GM18867 (cell line): Measurements from ENCODE around the gene GPC6.
A peak's percentile ranks its signal among the peaks of the same experiment; 100 is the strongest.

Experiments used
- ATAC-seq: cut with Tn5 transposase; IDR thresholded peaks from one replicate; pipeline ENCODE4 v1.9.1; 2021; ENCODE audit warnings: mild to moderate bottlenecking, moderate library complexity; ENCODE audit not compliant: unreplicated experiment

GPC6 gene

GRCh38 chr13:94415500-94416237, 1189.1 kb downstream of the GPC6 start:
- no peak for ATAC-seq

GRCh38 chr13:94416454-94417080, 1190.0 kb downstream of the GPC6 start:
- no peak for ATAC-seq

- no peak for ATAC-seq
Observed at GRCh38 chr13:94417294-94417693, 1190.7 kb downstream of the GPC6 start.

GRCh38 chr13:94419304-94419924, 1192.8 kb downstream of the GPC6 start:
- peak; percentile 68 for ATAC-seq

- ATAC-seq, result no peak
Observed at GRCh38 chr13:94419925-94420305, 1193.3 kb downstream of the GPC6 start.

- ATAC-seq, result no peak
Observed at GRCh38 chr13:94427313-94427953, 1200.8 kb downstream of the GPC6 start.

- no peak for ATAC-seq
Observed at GRCh38 chr13:94431574-94431973, 1205.0 kb downstream of the GPC6 start.

- ATAC-seq, result no peak
Observed at GRCh38 chr13:94431987-94432386, 1205.4 kb downstream of the GPC6 start.

GRCh38 chr13:94433055-94433961, 1206.7 kb downstream of the GPC6 start:
- no peak for ATAC-seq

- peak; percentile 72 for ATAC-seq
Observed at GRCh38 chr13:94435604-94436226, 1209.1 kb downstream of the GPC6 start.

GRCh38 chr13:94444826-94445225, 1218.2 kb downstream of the GPC6 start:
- ATAC-seq, result no peak

- no peak for ATAC-seq
Observed at GRCh38 chr13:94454334-94454733, 1227.7 kb downstream of the GPC6 start.

GRCh38 chr13:94454906-94455305, 1228.3 kb downstream of the GPC6 start:
- ATAC-seq, result no peak

GRCh38 chr13:94455414-94455813, 1228.8 kb downstream of the GPC6 start:
- ATAC-seq, result no peak
